Neural crest cell (in vitro differentiated cells): ENCODE measurements around the gene TBC1D5. TPM values are rescaled to one million over a fixed set of nuclear protein-coding genes. Genes with fewer than 3 reads are reported as not detected.

Experiments used
- DNase-seq: peaks from one replicate; pipeline ENCODE4 v3.0.0; 2021; ENCODE audit warnings: low read depth, mixed read lengths, low spot score
- H3K27ac Mint-ChIP-seq: one replicate; pipeline ENCODE4 v1.8.0; 2021; ENCODE audit warnings: mild to moderate bottlenecking, mixed read lengths; ENCODE audit not compliant: unreplicated experiment
- H3K27me3 Mint-ChIP-seq: 2 replicates; pipeline ENCODE4 v1.8.0; 2021; ENCODE audit warnings: low read depth, mild to moderate bottlenecking, mixed read lengths
- H3K36me3 Mint-ChIP-seq: 2 replicates; pipeline ENCODE4 v1.8.0; 2021; ENCODE audit warnings: low read depth, mild to moderate bottlenecking, mixed read lengths
- H3K4me1 Mint-ChIP-seq: 2 replicates; pipeline ENCODE4 v1.8.0; 2021; ENCODE audit warnings: mixed read lengths
- H3K4me3 Mint-ChIP-seq: one replicate; pipeline ENCODE4 v1.8.0; 2021; ENCODE audit warnings: mild to moderate bottlenecking, mixed read lengths
- H3K9me3 Mint-ChIP-seq: 2 replicates; pipeline ENCODE4 v1.8.0; 2021; ENCODE audit warnings: mixed read lengths
- total RNA-seq: library from RNA; stranded (reverse); gene quantifications from 2 replicates; pipeline ENCODE4 v1.2.1, GENCODE V29; 2021
- TF ChIP-seq, protein P1 (sequence below): fragments of 200-600 bp; sonication (generic); conservative IDR thresholded peaks from 2 replicates; pipeline ENCODE4 v1.5.0; 2021; ENCODE audit warnings: antibody characterized with exemption, mild to moderate bottlenecking

The TBC1D5 gene
- total RNA-seq, 1 donor from 2014 or later = 51.2 TPM

DNA sequence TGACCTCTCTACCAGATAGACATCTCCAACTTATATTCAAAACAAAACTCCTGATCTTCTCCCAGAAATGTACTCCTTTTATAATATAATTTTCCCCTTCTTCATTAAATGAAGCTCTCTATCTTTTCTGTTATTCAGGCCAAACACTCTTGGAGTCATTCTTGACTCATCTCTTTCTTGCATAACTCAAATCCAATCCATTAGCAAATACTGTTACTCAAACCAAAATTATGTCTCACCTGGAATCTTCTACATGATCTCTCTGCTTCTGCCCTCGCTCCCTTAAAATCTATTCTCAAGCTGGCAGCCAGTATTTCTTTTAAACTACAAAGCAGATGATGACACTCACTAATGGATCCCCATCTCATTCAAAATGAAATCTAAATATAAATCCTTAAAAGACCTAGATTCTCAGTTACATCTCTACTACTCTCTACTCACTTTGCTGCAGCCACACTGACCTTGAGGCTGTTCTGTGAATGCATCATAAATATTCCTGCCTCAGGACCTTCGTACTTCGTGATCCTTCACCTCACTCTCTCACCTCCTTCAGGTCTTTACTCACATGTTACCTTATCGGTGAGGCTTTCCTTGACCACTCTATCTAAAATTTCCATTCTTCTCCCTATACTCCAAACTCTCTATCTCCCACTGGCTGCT lies 160.9 kb downstream of the TBC1D5 start:
- H3K27me3 Mint-ChIP-seq = no peaks in the 10 kb centered on the region
- H3K4me1 Mint-ChIP-seq = peaks cover 14% of the 10 kb centered on the region
- no peak overlapping the region for H3K27ac Mint-ChIP-seq
- peaks cover 3% of the 10 kb centered on the region for H3K9me3 Mint-ChIP-seq
- H3K4me3 Mint-ChIP-seq = no peak overlapping the region
- TF ChIP-seq, protein P1, sequence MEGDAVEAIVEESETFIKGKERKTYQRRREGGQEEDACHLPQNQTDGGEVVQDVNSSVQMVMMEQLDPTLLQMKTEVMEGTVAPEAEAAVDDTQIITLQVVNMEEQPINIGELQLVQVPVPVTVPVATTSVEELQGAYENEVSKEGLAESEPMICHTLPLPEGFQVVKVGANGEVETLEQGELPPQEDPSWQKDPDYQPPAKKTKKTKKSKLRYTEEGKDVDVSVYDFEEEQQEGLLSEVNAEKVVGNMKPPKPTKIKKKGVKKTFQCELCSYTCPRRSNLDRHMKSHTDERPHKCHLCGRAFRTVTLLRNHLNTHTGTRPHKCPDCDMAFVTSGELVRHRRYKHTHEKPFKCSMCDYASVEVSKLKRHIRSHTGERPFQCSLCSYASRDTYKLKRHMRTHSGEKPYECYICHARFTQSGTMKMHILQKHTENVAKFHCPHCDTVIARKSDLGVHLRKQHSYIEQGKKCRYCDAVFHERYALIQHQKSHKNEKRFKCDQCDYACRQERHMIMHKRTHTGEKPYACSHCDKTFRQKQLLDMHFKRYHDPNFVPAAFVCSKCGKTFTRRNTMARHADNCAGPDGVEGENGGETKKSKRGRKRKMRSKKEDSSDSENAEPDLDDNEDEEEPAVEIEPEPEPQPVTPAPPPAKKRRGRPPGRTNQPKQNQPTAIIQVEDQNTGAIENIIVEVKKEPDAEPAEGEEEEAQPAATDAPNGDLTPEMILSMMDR = no peak
- DNase-seq = no peak
- no peaks in the 10 kb centered on the region for H3K36me3 Mint-ChIP-seq

DNA sequence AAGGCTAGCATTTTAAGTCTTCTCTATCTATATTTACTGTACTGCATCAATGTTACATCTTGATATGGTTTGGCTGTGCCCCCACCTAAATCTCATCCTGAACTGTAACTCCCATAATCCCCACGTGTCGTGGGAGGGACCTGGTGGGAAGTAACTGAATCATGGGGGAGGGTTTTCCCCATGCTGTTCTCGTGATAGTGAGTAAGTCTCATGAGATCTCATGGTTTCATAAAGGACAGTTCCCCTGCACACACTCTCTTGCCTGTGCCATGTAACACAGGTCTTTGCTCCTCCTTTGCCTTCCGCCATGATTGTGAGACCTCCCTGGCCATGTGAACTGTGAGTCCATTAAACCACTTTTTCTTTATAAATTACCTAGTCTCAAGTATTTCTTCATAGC lies 161.5 kb downstream of the TBC1D5 start:
- TF ChIP-seq, protein P1 = no peak
- peaks cover 9% of the 10 kb centered on the region for H3K4me1 Mint-ChIP-seq
- DNase-seq = no peak
- H3K27ac Mint-ChIP-seq = no peak overlapping the region
- no peaks in the 10 kb centered on the region for H3K36me3 Mint-ChIP-seq
- H3K27me3 Mint-ChIP-seq = no peaks in the 10 kb centered on the region
- H3K4me3 Mint-ChIP-seq = no peak overlapping the region
- H3K9me3 Mint-ChIP-seq = peaks cover 2% of the 10 kb centered on the region

DNA sequence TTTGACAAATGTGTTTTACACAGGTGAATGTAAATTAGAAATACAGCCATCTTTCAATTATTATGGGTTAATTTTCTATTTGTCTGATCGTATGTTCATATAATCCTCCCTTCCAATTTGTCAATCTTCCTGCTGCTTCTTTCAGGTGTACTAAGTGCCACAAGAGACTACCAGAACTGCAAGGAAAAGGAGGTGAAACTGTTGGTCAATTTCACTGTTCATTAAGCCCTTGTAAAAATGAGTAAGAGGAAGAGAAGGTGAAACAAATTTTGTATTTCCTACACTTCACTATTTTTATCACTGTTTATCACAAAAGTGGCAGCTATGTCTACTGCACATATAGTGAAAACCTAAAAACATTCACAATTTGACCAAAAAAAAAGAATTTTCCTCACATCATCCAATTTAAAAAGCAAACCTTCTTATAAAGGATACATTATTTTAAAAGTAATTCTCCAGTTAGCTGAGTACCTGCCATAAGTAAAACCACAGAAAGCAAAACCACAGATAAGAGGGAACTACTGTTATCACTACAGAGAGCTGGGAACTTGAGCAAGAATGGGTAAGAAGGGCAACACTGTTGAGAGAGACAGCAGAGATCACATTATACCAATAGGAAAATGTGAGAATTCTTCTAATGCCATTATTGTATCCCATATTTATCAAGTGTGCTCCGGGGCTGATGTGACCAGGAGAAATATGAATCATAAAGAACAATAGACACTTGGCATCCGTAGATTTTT lies 163.0 kb downstream of the TBC1D5 start:
- no peak for DNase-seq
- H3K4me1 Mint-ChIP-seq = no peaks in the 10 kb centered on the region
- no peaks in the 10 kb centered on the region for H3K9me3 Mint-ChIP-seq
- no peak overlapping the region for H3K4me3 Mint-ChIP-seq
- TF ChIP-seq, protein P1 = no peak
- H3K27ac Mint-ChIP-seq = no peak overlapping the region
- H3K36me3 Mint-ChIP-seq = no peaks in the 10 kb centered on the region
- H3K27me3 Mint-ChIP-seq = no peaks in the 10 kb centered on the region

DNA sequence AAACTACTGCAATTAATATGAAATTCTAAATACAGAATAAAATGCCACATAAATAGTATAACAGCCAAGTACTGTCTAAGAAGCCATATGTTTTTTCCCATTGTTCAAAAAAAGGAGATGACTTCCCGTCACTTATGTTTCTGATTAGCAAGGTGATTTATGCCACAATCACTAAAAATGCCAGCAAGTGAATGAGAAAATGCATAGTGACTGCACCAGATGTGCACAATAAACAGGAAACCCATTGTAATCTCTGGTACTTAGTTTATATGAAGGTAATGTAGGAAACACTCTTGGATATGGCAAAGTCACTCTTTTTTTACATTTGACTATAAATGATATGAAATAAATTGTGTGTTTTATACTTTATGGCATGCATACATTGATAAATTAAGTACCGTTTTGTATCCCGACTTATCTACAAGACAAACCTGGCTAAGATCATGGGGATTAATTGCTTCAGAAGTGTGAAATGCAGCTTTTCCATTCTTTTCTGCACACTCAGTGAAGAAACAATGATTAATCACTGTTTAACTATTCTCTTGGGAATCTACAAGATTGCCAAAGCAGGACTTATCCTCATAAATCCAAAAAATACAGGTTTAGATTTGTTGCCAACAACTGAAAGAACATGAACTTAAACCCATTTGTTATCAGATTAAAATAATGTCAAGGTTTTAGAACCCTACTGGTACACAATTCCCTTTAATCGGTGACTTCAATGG lies 164.5 kb downstream of the TBC1D5 start:
- Mint-ChIP-seq H3K27me3 (no peaks in the 10 kb centered on the region), H3K4me1 (no peaks in the 10 kb centered on the region), H3K4me3 (no peak overlapping the region), H3K36me3 (no peaks in the 10 kb centered on the region), H3K27ac (no peak overlapping the region), H3K9me3 (no peaks in the 10 kb centered on the region)
- TF ChIP-seq, protein P1 = no peak
- DNase-seq = no peak

DNA sequence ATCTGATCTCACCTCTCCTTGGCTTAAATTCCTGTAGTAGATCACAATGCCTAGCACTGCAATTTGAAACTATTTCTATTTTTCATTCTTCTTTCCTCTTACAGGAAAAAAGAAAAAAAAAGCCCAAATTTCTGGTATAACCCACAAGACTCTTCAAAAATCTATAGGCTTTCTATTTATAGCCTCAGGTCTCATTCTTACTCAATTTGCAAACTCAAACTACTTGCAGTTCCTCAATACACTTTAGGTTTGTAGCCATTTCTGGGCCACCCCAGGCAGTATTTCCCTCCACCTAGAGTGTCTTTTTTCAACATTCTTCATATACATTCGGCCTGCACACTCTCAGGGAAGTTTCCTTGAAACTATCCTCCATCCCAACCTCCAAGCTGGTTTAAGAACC lies 169.0 kb downstream of the TBC1D5 start:
- H3K27me3 Mint-ChIP-seq = no peaks in the 10 kb centered on the region
- TF ChIP-seq, protein P1 = no peak
- no peak for DNase-seq
- H3K27ac Mint-ChIP-seq = no peak overlapping the region
- H3K9me3 Mint-ChIP-seq = no peaks in the 10 kb centered on the region
- H3K36me3 Mint-ChIP-seq = no peaks in the 10 kb centered on the region
- H3K4me1 Mint-ChIP-seq = no peaks in the 10 kb centered on the region
- H3K4me3 Mint-ChIP-seq = no peak overlapping the region
